Esophagus muscularis mucosa (tissue), 4 donors: ENCODE data around the gene ELFN2. TPM values are rescaled to one million over a fixed set of nuclear protein-coding genes. Genes with fewer than 3 reads are reported as not detected.

Experiments used
- DNase-seq: peaks from one replicate; pipeline ENCODE4 v3.0.0-alpha.2; 2017; ENCODE audit errors: extremely low spot score
- H3K27ac ChIP-seq, 4 donors: fragments of 200-600 bp; sonication (generic); replicated peaks in 1 of 4; 1 replicate in 3 of 4; 2 replicates in 1 of 4; pipeline ENCODE4 v1.5.1; 2016 to 2019; ENCODE audit warnings: mild to moderate bottlenecking in 1 of 4
- H3K27me3 ChIP-seq, 4 donors: fragments of 200-600 bp; sonication (generic); one replicate each; pipeline versions ENCODE4 v1.5.1 to v1.6.0; 2016 to 2019
- H3K36me3 ChIP-seq, 4 donors: fragments of 200-600 bp; sonication (generic); one replicate each; pipeline ENCODE4 v1.5.1; 2016 to 2019
- H3K4me1 ChIP-seq, 4 donors: fragments of 200-600 bp; sonication (generic); one replicate each; pipeline ENCODE4 v1.5.1; 2016 to 2019
- H3K4me3 ChIP-seq, 4 donors: fragments of 200-600 bp; sonication (generic); 1 replicate in 2 of 4; 2 replicates in 2 of 4; pipeline ENCODE4 v1.5.1; 2016 to 2019; ENCODE audit warnings: mild to moderate bottlenecking in 4 of 4, moderate library complexity in 1 of 4
- H3K9me3 ChIP-seq, 4 donors: fragments of 200-600 bp; sonication (generic); 1 replicate in 3 of 4; 2 replicates in 1 of 4; pipeline ENCODE4 v1.5.1; 2016 to 2019
- EP300 ChIP-seq: sonication (generic); formaldehyde crosslinking; IDR thresholded peaks from one replicate; pipeline ENCODE4 v1.6.1; 2017; ENCODE audit warnings: antibody characterized with exemption
- POLR2A ChIP-seq: fragments of 450-650 bp; IDR thresholded peaks from one replicate; pipeline ENCODE4 v1.6.1; 2017; ENCODE audit warnings: antibody characterized with exemption, moderate library complexity, mild to moderate bottlenecking, low read depth
- POLR2AphosphoS5 ChIP-seq, 2 donors: sonication (generic); formaldehyde crosslinking; IDR thresholded peaks; one replicate each; pipeline ENCODE4 v1.6.1; 2017; ENCODE audit warnings: antibody characterized with exemption in 2 of 2
- WGBS: methylation state at CpG from one replicate; pipeline ENCODE4 v1.1.5; 2018; 5-methylcytosine and 5-hydroxymethylcytosine counted together
- intact Hi-C: fragments of 100-400 bp; cut with DNase I; formaldehyde crosslinking; loops from one replicate; pipeline ENCODE4 v1.15.1; 2023
- total RNA-seq, 4 donors: library from RNA; depleted of rRNA; stranded (reverse); fragments of >200 nt; gene quantifications; one replicate each; pipeline versions ENCODE4 v1.1.0 to v1.2.1, GENCODE V29; 2016
- TF ChIP-seq, protein P1 (sequence below), 3 experiments: fragments of 200-600 bp in 2 of 3; fragments of 450-650 bp in 1 of 3; sonication (generic) in 2 of 3; IDR thresholded peaks; one replicate each; pipeline ENCODE4 v1.5.1; 2017 to 2019; ENCODE audit warnings: antibody characterized with exemption in 3 of 3, mild to moderate bottlenecking in 2 of 3, moderate library complexity in 1 of 3

ELFN2 gene
- total RNA-seq, 4 donors from 2014 or later, result 0.17 TPM; not detected in 2

DNA sequence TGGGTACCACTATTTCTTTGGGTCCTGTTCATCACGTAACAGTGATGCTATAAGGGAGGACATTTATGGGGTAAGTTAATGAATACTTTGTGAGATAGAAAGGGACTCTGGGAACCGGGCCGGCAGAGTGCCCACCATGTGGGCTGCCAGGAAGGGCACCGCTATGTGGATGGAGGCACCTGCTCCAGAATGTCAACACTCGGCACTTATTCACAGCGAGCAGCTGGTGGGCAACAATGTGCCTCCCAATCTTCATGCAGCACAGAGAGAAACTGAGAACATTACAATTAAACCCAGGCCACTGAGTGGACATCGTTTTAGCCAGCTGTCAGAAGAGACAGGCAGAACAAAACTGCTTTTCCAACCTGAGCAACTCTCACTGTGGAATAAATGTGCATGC is 15.8 kb upstream of the ELFN2 start:
- TF ChIP-seq POLR2AphosphoS5 (IDR thresholded peaks at IDR 0.05) (no peak), EP300 (no peak), POLR2A (no peak)
- TF ChIP-seq, protein P1, sequence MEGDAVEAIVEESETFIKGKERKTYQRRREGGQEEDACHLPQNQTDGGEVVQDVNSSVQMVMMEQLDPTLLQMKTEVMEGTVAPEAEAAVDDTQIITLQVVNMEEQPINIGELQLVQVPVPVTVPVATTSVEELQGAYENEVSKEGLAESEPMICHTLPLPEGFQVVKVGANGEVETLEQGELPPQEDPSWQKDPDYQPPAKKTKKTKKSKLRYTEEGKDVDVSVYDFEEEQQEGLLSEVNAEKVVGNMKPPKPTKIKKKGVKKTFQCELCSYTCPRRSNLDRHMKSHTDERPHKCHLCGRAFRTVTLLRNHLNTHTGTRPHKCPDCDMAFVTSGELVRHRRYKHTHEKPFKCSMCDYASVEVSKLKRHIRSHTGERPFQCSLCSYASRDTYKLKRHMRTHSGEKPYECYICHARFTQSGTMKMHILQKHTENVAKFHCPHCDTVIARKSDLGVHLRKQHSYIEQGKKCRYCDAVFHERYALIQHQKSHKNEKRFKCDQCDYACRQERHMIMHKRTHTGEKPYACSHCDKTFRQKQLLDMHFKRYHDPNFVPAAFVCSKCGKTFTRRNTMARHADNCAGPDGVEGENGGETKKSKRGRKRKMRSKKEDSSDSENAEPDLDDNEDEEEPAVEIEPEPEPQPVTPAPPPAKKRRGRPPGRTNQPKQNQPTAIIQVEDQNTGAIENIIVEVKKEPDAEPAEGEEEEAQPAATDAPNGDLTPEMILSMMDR (IDR thresholded peaks at IDR 0.05), result no peak

DNA sequence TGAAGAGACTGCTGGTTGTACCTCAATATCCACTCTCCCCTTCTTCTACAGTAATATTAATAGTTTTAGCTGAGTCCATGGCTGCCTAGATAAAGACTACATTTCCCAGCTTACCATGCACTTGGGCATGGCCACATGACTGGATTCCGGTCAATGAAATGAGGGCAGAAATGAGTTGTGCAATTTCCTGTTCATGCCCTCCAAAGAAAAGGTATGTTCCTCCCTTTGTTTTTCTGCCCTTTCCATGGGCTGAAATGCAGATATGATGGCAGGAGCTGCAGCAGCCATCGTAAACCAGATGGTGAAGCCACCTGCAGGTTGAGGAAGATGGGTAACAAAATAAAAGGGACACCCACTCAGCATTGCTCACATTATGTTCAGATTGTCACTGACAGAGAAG is 15.3 kb upstream of the ELFN2 start:
- Histone ChIP-seq H3K4me1 (no peaks in the 10 kb centered on the region), H3K36me3 (no peaks in the 10 kb centered on the region), H3K9me3 (peaks cover 0 to 17% (median 7%) of the 10 kb centered on the region in 4 donors), H3K27ac (no peak overlapping the region), H3K4me3 (no peak overlapping the region), H3K27me3 (peaks cover 0 to 85% (median 0%) of the 10 kb centered on the region in 4 donors)
- WGBS, result 67% methylated on average over 2 of the region's 2 CpGs
- intact Hi-C loops, result no loop called here
- TF ChIP-seq, protein P1 (IDR thresholded peaks at IDR 0.05), result no peak
- no peak for TF ChIP-seq EP300
- TF ChIP-seq POLR2AphosphoS5 (IDR thresholded peaks at IDR 0.05), result no peak
- TF ChIP-seq POLR2A, result no peak
- DNase-seq, result no peak

More for the DNA sequence above, 15.8 kb upstream of the ELFN2 start:
- H3K27me3 ChIP-seq, result peaks cover 0 to 85% (median 0%) of the 10 kb centered on the region in 4 donors
- no peak overlapping the region for H3K4me3 ChIP-seq
- H3K4me1 ChIP-seq, result no peaks in the 10 kb centered on the region
- 84% methylated on average over 6 of the region's 7 CpGs for WGBS
- no peak for DNase-seq
- H3K9me3 ChIP-seq, result peaks cover 0 to 17% (median 7%) of the 10 kb centered on the region in 4 donors
- H3K27ac ChIP-seq, result no peak overlapping the region
- intact Hi-C loops, result no loop called here
- no peaks in the 10 kb centered on the region for H3K36me3 ChIP-seq

DNA sequence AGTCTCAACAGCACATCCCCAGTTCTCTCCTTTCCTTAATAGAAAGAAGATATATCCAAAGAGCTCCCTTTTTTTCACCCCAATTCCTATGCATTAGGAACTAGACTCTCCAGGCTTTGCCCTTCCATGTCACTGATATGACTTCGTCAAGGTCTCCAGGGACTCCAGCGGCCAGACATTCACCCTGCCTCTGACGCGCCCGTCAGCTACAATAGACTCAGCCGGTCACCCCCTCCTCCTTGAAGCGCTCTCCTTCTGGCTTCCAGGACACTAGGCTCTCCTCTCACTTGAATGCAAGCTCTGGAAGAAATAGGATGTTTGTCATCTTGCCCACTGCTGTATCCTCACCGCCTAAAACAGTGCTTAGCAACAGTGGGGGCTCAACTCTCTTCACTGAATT is 14.9 kb upstream of the ELFN2 start:
- TF ChIP-seq POLR2A (no peak), EP300 (no peak)
- Histone ChIP-seq H3K36me3 (no peaks in the 10 kb centered on the region), H3K27ac (no peak overlapping the region), H3K27me3 (peaks cover 0 to 85% (median 0%) of the 10 kb centered on the region in 4 donors), H3K4me1 (no peaks in the 10 kb centered on the region), H3K9me3 (peaks cover 0 to 17% (median 7%) of the 10 kb centered on the region in 4 donors), H3K4me3 (no peak overlapping the region)
- WGBS, result 73% methylated on average over 8 of the region's 8 CpGs
- intact Hi-C loops, result no loop called here
- no peak for DNase-seq

DNA sequence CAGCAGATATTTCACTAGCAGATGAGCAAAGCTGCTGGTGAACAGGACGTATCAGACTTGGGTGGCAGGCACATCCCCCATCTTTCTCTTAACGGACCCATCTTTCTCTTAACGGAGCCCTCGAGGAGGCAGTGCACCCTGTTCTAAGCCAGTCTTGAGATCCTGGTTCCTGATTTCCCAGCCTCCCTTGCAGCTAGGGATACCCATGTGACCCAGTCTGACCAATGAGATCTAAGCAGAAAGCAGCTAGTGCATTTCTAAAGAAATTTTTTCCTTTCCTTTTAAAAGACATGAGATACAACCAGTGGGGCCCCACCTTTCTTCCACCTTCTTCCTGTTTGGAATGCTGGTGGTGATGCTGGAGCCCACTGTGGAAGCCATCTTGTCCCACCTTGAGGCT is 13.6 kb upstream of the ELFN2 start:
- DNase-seq, result no peak

DNA sequence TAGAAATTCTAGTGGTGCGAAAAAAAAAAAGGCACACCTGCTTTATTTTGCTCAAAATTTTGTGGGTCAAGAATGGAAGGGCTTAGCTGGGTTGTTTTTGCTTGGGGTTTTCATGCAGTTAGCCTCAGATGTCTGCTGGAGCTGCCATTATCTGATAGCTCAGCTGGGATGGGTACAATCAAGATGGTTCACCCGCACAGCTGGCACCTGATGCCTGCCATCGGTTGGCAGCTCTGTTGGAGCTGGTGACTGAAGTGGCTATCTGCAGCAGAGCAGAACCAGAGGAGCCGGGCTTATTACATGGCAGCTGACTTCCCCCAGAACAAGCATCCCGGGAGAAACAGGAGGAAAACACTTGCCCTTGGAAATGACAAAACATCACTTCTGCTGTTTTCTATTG is 12.1 kb upstream of the ELFN2 start:
- H3K27ac ChIP-seq, result no peak overlapping the region
- intact Hi-C loops, result no loop called here
- no peaks in the 10 kb centered on the region for H3K36me3 ChIP-seq
- DNase-seq, result no peak
- no peak overlapping the region for H3K4me3 ChIP-seq
- WGBS, result 84% methylated on average over 5 of the region's 5 CpGs
- H3K27me3 ChIP-seq, result peaks cover 0 to 88% (median 0%) of the 10 kb centered on the region in 4 donors
- TF ChIP-seq POLR2A, result no peak
- H3K4me1 ChIP-seq, result no peaks in the 10 kb centered on the region
- peaks cover 0 to 17% (median 7%) of the 10 kb centered on the region in 4 donors for H3K9me3 ChIP-seq

More for the DNA sequence above, 13.6 kb upstream of the ELFN2 start:
- H3K4me3 ChIP-seq, result no peak overlapping the region
- H3K36me3 ChIP-seq, result no peaks in the 10 kb centered on the region
- H3K27me3 ChIP-seq, result peaks cover 0 to 82% (median 0%) of the 10 kb centered on the region in 4 donors
- intact Hi-C loops, result no loop called here
- H3K4me1 ChIP-seq, result no peaks in the 10 kb centered on the region
- H3K9me3 ChIP-seq, result peaks cover 0 to 17% (median 7%) of the 10 kb centered on the region in 4 donors
- WGBS, result 92% methylated on average over 4 of the region's 4 CpGs
- H3K27ac ChIP-seq, result no peak overlapping the region
- TF ChIP-seq, protein P1 (IDR thresholded peaks at IDR 0.05), result no peak
- TF ChIP-seq EP300, result no peak

DNA sequence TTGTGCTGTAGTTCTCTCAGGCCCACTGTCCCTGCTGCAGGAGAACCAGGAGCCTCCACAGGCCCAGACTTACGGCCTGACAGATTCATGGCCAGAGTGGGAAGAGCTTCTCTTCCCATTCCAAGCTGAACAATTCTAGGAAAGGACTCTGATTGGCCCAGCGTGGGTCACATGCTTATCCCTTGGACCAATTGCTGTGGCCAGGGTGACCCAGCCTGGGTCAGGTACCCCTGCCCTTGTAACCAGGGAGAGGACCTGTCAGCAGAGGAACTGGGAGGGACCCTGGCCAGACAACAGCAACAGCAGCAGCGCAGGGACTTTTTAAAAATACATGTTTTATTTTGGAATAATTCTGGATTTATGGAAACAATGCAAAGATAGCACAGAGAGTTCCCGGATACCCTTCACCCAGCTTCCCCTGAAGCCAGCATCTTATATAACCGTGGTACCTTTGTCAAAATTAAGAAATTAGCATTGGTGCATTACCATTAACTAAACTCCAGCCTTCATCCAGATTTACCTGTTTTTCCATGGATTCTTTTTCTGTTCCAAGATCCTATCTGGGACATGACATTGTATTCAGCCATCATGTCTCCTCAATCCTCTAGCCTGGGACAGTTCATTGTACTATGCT is 8.8 kb upstream of the ELFN2 start:
- Histone ChIP-seq H3K36me3 (no peaks in the 10 kb centered on the region), H3K4me1 (peaks cover 0 to 7% (median 0%) of the 10 kb centered on the region in 4 donors), H3K9me3 (peaks cover 0 to 18% (median 9%) of the 10 kb centered on the region in 4 donors), H3K27me3 (peaks cover 0 to 96% (median 7%) of the 10 kb centered on the region in 4 donors), H3K4me3 (no peak overlapping the region), H3K27ac (no peak overlapping the region)
- TF ChIP-seq EP300 (no peak), POLR2AphosphoS5 (IDR thresholded peaks at IDR 0.05) (no peak), POLR2A (no peak)
- TF ChIP-seq, protein P1 (IDR thresholded peaks at IDR 0.05), result no peak
- intact Hi-C loops, result no loop called here
- 98% methylated on average over 5 of the region's 5 CpGs for WGBS
- no peak for DNase-seq
